ENCODE data around the gene ATE1. TPM values are rescaled to one million over a fixed set of nuclear protein-coding genes. Genes with fewer than 3 reads are reported as not detected.

The ATE1 gene
- total RNA-seq, 1 experiment from 2014 or later, result 18.7 TPM

DNA sequence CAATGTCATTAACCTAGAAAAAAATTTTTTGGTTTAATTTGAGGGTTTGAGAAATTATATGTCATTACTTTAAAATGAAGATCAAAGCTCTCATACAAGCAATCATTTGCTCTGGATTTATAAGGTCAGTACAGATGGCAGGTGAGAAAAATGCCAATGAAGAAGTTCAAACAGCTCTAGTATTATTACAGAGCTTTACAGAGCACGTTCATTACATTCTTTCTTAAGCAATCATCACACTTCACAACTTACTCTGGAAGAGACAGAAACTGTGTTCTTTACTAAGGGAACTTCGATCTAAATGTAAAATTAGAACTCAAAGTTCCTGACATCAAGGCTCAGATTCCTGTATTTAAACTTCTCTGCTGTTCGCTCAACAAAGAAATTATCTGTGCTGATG is 153.4 kb downstream of the ATE1 start:
- CTCF ChIA-PET, result no interaction called here
- H3K27me3 Mint-ChIP-seq (ENCODE audit: unreplicated experiment), result no peaks in the 10 kb centered on the region
- intact Hi-C loops (cut with micrococcal nuclease; ENCODE audit: unreplicated experiment), result no loop called here
- no TSS peak for BruUV-seq (replicated peaks)
- H3K9me3 Mint-ChIP-seq (ENCODE audit: low read depth, unreplicated experiment), result no peaks in the 10 kb centered on the region
- H3K4me1 Mint-ChIP-seq (ENCODE audit: low read depth, unreplicated experiment), result no peaks in the 10 kb centered on the region
- no peak for DNase-seq
- no peak overlapping the region for H3K27ac Mint-ChIP-seq (ENCODE audit: unreplicated experiment)
- H3K36me3 Mint-ChIP-seq (ENCODE audit: insufficient read depth, unreplicated experiment), result no peaks in the 10 kb centered on the region
- TF ChIP-seq, protein P1, sequence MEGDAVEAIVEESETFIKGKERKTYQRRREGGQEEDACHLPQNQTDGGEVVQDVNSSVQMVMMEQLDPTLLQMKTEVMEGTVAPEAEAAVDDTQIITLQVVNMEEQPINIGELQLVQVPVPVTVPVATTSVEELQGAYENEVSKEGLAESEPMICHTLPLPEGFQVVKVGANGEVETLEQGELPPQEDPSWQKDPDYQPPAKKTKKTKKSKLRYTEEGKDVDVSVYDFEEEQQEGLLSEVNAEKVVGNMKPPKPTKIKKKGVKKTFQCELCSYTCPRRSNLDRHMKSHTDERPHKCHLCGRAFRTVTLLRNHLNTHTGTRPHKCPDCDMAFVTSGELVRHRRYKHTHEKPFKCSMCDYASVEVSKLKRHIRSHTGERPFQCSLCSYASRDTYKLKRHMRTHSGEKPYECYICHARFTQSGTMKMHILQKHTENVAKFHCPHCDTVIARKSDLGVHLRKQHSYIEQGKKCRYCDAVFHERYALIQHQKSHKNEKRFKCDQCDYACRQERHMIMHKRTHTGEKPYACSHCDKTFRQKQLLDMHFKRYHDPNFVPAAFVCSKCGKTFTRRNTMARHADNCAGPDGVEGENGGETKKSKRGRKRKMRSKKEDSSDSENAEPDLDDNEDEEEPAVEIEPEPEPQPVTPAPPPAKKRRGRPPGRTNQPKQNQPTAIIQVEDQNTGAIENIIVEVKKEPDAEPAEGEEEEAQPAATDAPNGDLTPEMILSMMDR (IDR thresholded peaks at IDR 0.05; ENCODE audit: unreplicated experiment), result no peak
- no peak overlapping the region for H3K4me3 Mint-ChIP-seq (ENCODE audit: low read depth, unreplicated experiment)

DNA sequence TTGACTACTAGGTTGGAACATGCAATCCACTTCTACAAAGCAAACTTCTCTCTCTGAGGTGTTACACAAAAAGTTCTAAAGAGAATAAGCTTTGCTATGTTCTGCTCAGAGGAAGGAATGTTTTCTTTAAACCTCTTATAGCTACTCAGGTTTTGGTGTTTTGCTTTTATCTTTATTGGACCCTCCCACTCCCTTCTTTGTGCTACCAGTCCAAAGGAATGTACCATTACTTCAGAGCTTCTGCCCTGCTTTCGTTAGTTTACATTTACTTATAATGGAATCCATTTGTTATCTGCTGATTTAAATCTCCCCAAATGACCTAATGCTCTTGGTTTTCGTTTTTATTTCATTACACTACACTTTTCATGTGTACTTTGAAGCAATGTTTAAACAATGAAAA is 154.9 kb downstream of the ATE1 start:
- CTCF ChIA-PET, result no interaction called here
- Mint-ChIP-seq H3K27ac (ENCODE audit: unreplicated experiment) (no peak overlapping the region), H3K36me3 (ENCODE audit: insufficient read depth, unreplicated experiment) (no peaks in the 10 kb centered on the region), H3K4me3 (ENCODE audit: low read depth, unreplicated experiment) (no peak overlapping the region), H3K4me1 (ENCODE audit: low read depth, unreplicated experiment) (no peaks in the 10 kb centered on the region), H3K9me3 (ENCODE audit: low read depth, unreplicated experiment) (no peaks in the 10 kb centered on the region), H3K27me3 (ENCODE audit: unreplicated experiment) (no peaks in the 10 kb centered on the region)
- no TSS peak for BruUV-seq (replicated peaks)
- TF ChIP-seq, protein P1 (IDR thresholded peaks at IDR 0.05; ENCODE audit: unreplicated experiment), result no peak
- no peak for DNase-seq
- intact Hi-C loops (cut with micrococcal nuclease; ENCODE audit: unreplicated experiment), result no loop called here

DNA sequence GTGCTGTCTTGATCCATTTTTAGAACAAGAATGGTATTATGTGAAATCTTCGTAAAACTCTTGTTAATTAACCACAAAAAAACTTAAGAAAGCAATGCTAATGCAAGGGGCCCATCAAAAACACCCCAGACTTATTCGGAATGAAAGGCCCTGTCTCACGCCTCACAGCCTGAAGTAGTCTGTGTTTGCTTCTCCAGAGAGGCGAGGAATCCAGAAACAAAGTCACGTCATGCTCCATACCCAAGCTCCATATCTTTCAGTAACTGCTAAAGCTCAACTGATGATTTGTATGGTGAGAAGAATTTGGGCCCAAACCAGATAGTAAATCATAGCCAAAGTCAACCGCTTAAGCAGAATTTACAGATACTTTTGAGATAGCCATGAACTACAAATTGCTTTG is 155.4 kb downstream of the ATE1 start:
- CTCF ChIA-PET, result no interaction called here
- Mint-ChIP-seq H3K27ac (ENCODE audit: unreplicated experiment) (no peak overlapping the region), H3K9me3 (ENCODE audit: low read depth, unreplicated experiment) (no peaks in the 10 kb centered on the region), H3K36me3 (ENCODE audit: insufficient read depth, unreplicated experiment) (no peaks in the 10 kb centered on the region), H3K4me3 (ENCODE audit: low read depth, unreplicated experiment) (no peak overlapping the region), H3K4me1 (ENCODE audit: low read depth, unreplicated experiment) (no peaks in the 10 kb centered on the region), H3K27me3 (ENCODE audit: unreplicated experiment) (no peaks in the 10 kb centered on the region)
- TF ChIP-seq, protein P1 (IDR thresholded peaks at IDR 0.05; ENCODE audit: unreplicated experiment), result no peak
- intact Hi-C loops (cut with micrococcal nuclease; ENCODE audit: unreplicated experiment), result no loop called here
- BruUV-seq (replicated peaks), result no TSS peak
- no peak for DNase-seq

DNA sequence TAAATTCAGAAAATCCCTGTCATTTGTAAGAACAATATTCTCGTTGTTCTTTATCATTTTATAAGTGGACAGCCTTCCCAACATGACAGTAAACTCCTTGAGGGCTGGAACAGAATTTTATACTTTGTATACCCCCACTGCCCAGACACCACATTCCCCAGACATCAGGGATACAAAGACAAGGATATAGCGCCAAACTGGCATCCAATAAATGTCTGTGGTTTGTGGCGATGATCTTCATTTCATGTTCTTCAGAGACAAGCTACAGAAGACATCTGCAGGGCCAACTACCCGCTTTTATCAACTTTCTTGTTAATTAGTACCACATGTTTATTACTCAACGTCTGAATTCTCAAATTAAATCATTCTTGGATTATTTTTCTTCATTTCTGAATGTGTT is 155.9 kb downstream of the ATE1 start:
- H3K27ac Mint-ChIP-seq (ENCODE audit: unreplicated experiment), result no peak overlapping the region
- H3K36me3 Mint-ChIP-seq (ENCODE audit: insufficient read depth, unreplicated experiment), result no peaks in the 10 kb centered on the region
- CTCF ChIA-PET, result no interaction called here
- H3K27me3 Mint-ChIP-seq (ENCODE audit: unreplicated experiment), result no peaks in the 10 kb centered on the region
- no peak for DNase-seq
- H3K4me3 Mint-ChIP-seq (ENCODE audit: low read depth, unreplicated experiment), result no peak overlapping the region
- TF ChIP-seq, protein P1 (IDR thresholded peaks at IDR 0.05; ENCODE audit: unreplicated experiment), result no peak
- no peaks in the 10 kb centered on the region for H3K9me3 Mint-ChIP-seq (ENCODE audit: low read depth, unreplicated experiment)
- H3K4me1 Mint-ChIP-seq (ENCODE audit: low read depth, unreplicated experiment), result no peaks in the 10 kb centered on the region
- intact Hi-C loops (cut with micrococcal nuclease; ENCODE audit: unreplicated experiment), result no loop called here
- no TSS peak for BruUV-seq (replicated peaks)

DNA sequence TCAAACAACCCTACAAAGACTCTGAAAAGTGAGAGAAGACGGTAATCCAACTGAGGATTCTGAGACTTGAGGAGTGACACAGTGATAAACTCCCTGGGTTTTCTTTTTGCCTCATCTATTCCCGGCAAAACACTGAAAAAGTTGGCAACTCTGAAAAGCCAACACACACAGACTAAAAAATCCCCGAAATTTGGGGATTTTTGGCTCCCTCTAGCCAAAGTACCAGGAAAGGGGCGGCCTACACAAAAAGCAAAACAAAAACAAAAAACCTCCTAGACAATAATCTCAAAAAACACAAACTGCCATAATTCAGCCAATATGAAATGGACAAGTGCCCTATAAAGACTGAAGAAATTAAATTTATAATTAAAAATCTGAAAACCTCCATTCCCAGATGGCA is 161.4 kb downstream of the ATE1 start:
- BruUV-seq (replicated peaks), result no TSS peak
- CTCF ChIA-PET, result no interaction called here
- Mint-ChIP-seq H3K4me1 (ENCODE audit: low read depth, unreplicated experiment) (peaks cover 7% of the 10 kb centered on the region), H3K4me3 (ENCODE audit: low read depth, unreplicated experiment) (no peak overlapping the region), H3K27me3 (ENCODE audit: unreplicated experiment) (no peaks in the 10 kb centered on the region), H3K36me3 (ENCODE audit: insufficient read depth, unreplicated experiment) (no peaks in the 10 kb centered on the region), H3K9me3 (ENCODE audit: low read depth, unreplicated experiment) (peaks cover 2% of the 10 kb centered on the region), H3K27ac (ENCODE audit: unreplicated experiment) (no peak overlapping the region)
- intact Hi-C loops (cut with micrococcal nuclease; ENCODE audit: unreplicated experiment), result no loop called here
- TF ChIP-seq, protein P1 (IDR thresholded peaks at IDR 0.05; ENCODE audit: unreplicated experiment), result no peak
- DNase-seq, result no peak

Measured in Calu3 (cell line).